HG03108 (cell line): ENCODE results near the gene CAMKMT.

Source experiments
- ATAC-seq: cut with Tn5 transposase; IDR thresholded peaks from one replicate; pipeline ENCODE4 v1.9.1; 2021; ENCODE audit warnings: moderate library complexity; ENCODE audit not compliant: unreplicated experiment

The CAMKMT gene

GRCh38 chr2:44638649-44639048 is 276.9 kb downstream of the CAMKMT start:
- ATAC-seq, result no peak

- no peak for ATAC-seq
Observed at GRCh38 chr2:44639399-44639798, 277.7 kb downstream of the CAMKMT start.

- no peak for ATAC-seq
Observed at GRCh38 chr2:44642123-44642857, 280.5 kb downstream of the CAMKMT start.

- no peak for ATAC-seq
Observed at GRCh38 chr2:44645937-44646336, 284.2 kb downstream of the CAMKMT start.

GRCh38 chr2:44649381-44649780 is 287.6 kb downstream of the CAMKMT start:
- ATAC-seq, result no peak

GRCh38 chr2:44650796-44651195 is 289.0 kb downstream of the CAMKMT start:
- no peak for ATAC-seq

GRCh38 chr2:44651974-44652373 is 290.2 kb downstream of the CAMKMT start:
- ATAC-seq, result no peak

- no peak for ATAC-seq
Observed at GRCh38 chr2:44652701-44653100, 291.0 kb downstream of the CAMKMT start.

GRCh38 chr2:44655401-44655864 is 293.7 kb downstream of the CAMKMT start:
- no peak for ATAC-seq

- ATAC-seq, result no peak
Observed at GRCh38 chr2:44656460-44656859, 294.7 kb downstream of the CAMKMT start.

GRCh38 chr2:44663471-44664073 is 301.8 kb downstream of the CAMKMT start:
- no peak for ATAC-seq

GRCh38 chr2:44668336-44668735 is 306.6 kb downstream of the CAMKMT start:
- ATAC-seq, result no peak

GRCh38 chr2:44671276-44671675 is 309.5 kb downstream of the CAMKMT start:
- no peak for ATAC-seq

- ATAC-seq, result no peak
Observed at GRCh38 chr2:44671916-44672315, 310.2 kb downstream of the CAMKMT start.

GRCh38 chr2:44672431-44672830 is 310.7 kb downstream of the CAMKMT start:
- ATAC-seq, result no peak

- no peak for ATAC-seq
Observed at GRCh38 chr2:44674473-44675284, 312.9 kb downstream of the CAMKMT start.

GRCh38 chr2:44676379-44676778 is 314.6 kb downstream of the CAMKMT start:
- no peak for ATAC-seq

- ATAC-seq, result no peak
Observed at GRCh38 chr2:44679584-44679983, 317.8 kb downstream of the CAMKMT start.

GRCh38 chr2:44679990-44680389 is 318.2 kb downstream of the CAMKMT start:
- ATAC-seq, result no peak

- ATAC-seq, result no peak
Observed at GRCh38 chr2:44680424-44680971, 318.8 kb downstream of the CAMKMT start.

- ATAC-seq, result no peak
Observed at GRCh38 chr2:44680983-44681531, 319.3 kb downstream of the CAMKMT start.
